Measurements from ENCODE around the gene NOL12. TPM values are rescaled to one million over a fixed set of nuclear protein-coding genes. Genes with fewer than 3 reads are reported as not detected.

The NOL12 gene
- total RNA-seq, 1 donor from 2014 or later: 59.0 TPM

DNA sequence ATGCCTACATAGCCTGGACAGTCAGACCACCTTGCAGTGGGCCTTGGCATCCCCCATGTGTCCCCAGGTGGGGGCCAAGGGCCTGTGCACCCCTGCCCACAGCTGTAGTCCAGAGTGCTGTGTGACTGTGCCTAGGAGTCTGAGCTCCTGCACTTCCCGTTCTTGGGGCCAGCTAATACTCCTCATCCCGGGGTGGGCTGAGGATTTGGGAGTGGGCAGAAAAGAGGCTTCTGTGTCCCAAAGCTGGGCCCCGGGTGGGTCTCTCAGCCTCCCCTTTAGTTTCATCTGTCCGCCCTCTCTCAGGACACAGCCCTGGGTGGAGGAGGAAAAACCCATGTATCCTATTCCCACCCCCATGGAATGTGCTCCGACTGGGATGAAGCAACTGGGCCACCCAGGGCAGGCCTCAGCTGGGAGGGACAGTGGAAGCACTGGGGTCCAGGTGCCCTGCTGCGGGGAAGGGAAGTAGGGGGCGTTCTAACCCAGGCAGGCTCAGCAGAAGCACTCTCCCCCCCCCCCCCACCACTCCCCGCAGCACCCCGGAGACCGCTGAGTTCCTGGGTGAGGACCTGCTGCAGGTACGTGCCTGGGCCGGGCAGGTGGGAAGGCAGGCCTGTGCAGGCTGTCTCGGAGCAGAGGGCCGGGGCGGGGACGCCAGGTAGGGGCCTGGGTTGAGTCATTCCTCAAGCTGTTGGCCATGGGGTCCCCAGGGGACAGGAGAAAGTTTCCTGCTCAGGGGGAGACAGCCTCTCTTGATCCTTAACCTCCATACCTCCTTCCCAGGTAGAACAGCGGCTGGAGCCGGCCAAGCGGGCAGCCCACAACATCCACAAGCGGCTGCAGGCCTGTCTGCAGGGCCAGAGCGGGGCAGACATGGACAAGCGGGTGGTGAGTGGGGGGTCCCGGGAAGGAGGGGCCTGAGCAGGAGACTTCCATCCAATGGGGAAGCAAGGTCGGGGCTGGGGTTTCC is 45.3 kb upstream of the NOL12 start:
- H3K27me3 ChIP-seq (ENCODE audit: control insufficient read depth, insufficient read depth, low read length): no peaks in the 10 kb centered on the region
- TF ChIP-seq CTCF (IDR thresholded peaks at IDR 0.05; ENCODE audit: insufficient read depth, low read length, poor library complexity, severe bottlenecking): no peak
- H3K36me3 ChIP-seq (ENCODE audit: control insufficient read depth, insufficient read depth, low read length): no peaks in the 10 kb centered on the region
- H3K4me3 ChIP-seq (ENCODE audit: low read depth, low read length): peak overlapping the region; percentile 65
- DNase-seq (ENCODE audit: low read depth): no peak

GRCh38 chr22:37641561-37641949 is 44.6 kb upstream of the NOL12 start:
- no peak for DNase-seq (ENCODE audit: low read depth)
- Histone ChIP-seq H3K27me3 (ENCODE audit: control insufficient read depth, insufficient read depth, low read length) (no peaks in the 10 kb centered on the region), H3K4me3 (ENCODE audit: low read depth, low read length) (no peak overlapping the region), H3K36me3 (ENCODE audit: control insufficient read depth, insufficient read depth, low read length) (no peaks in the 10 kb centered on the region)
- no peak for TF ChIP-seq CTCF (IDR thresholded peaks at IDR 0.05; ENCODE audit: insufficient read depth, low read length, poor library complexity, severe bottlenecking)

- Histone ChIP-seq H3K36me3 (ENCODE audit: control insufficient read depth, insufficient read depth, low read length) (no peaks in the 10 kb centered on the region), H3K27me3 (ENCODE audit: control insufficient read depth, insufficient read depth, low read length) (no peaks in the 10 kb centered on the region), H3K4me3 (ENCODE audit: low read depth, low read length) (no peak overlapping the region)
- DNase-seq (ENCODE audit: low read depth): no peak
- peak; percentile 90 for TF ChIP-seq CTCF (IDR thresholded peaks at IDR 0.05; ENCODE audit: insufficient read depth, low read length, poor library complexity, severe bottlenecking)
Observed at GRCh38 chr22:37643225-37643847, 42.8 kb upstream of the NOL12 start.

GRCh38 chr22:37647317-37647716 is 38.8 kb upstream of the NOL12 start:
- H3K4me3 ChIP-seq (ENCODE audit: low read depth, low read length): no peak overlapping the region
- no peak for DNase-seq (ENCODE audit: low read depth)
- H3K27me3 ChIP-seq (ENCODE audit: control insufficient read depth, insufficient read depth, low read length): no peaks in the 10 kb centered on the region
- H3K36me3 ChIP-seq (ENCODE audit: control insufficient read depth, insufficient read depth, low read length): peaks cover 4% of the 10 kb centered on the region
- no peak for TF ChIP-seq CTCF (IDR thresholded peaks at IDR 0.05; ENCODE audit: insufficient read depth, low read length, poor library complexity, severe bottlenecking)

GRCh38 chr22:37647928-37648327 is 38.2 kb upstream of the NOL12 start:
- no peak overlapping the region for H3K4me3 ChIP-seq (ENCODE audit: low read depth, low read length)
- peaks cover 4% of the 10 kb centered on the region for H3K36me3 ChIP-seq (ENCODE audit: control insufficient read depth, insufficient read depth, low read length)
- DNase-seq (ENCODE audit: low read depth): no peak
- H3K27me3 ChIP-seq (ENCODE audit: control insufficient read depth, insufficient read depth, low read length): no peaks in the 10 kb centered on the region
- no peak for TF ChIP-seq CTCF (IDR thresholded peaks at IDR 0.05; ENCODE audit: insufficient read depth, low read length, poor library complexity, severe bottlenecking)
